Ovary (tissue), 9 donors: ENCODE data around the gene CCR6. TPM values are rescaled to one million over a fixed set of nuclear protein-coding genes. Genes with fewer than 3 reads are reported as not detected.

ENCODE experiments used
- DNase-seq, 5 donors: peaks; one replicate each; pipeline ENCODE4 v3.0.0-alpha.2; 2019 to 2020
- H3K27ac ChIP-seq, 2 donors: fragments of 200-600 bp; one replicate each; pipeline versions ENCODE4 v1.5.1 to v1.8.0; 2019 to 2022
- H3K27me3 ChIP-seq: fragments of 200-600 bp; one replicate; pipeline ENCODE4 v1.8.0; 2022
- H3K36me3 ChIP-seq: fragments of 200-600 bp; sonication (generic); one replicate; pipeline ENCODE4 v1.5.1; 2019
- H3K4me1 ChIP-seq: one replicate; pipeline ENCODE4 v1.8.1; 2013; ENCODE audit warnings: mild to moderate bottlenecking, moderate library complexity; ENCODE audit not compliant: insufficient read depth
- H3K4me3 ChIP-seq: fragments of 200-600 bp; sonication (generic); one replicate; pipeline ENCODE4 v1.5.1; 2017
- H3K9me3 ChIP-seq, 2 donors: fragments of 200-600 bp in 1 of 2; sonication (generic) in 1 of 2; one replicate each; pipeline versions ENCODE4 v1.5.1 to v1.8.1; 2013 to 2019; ENCODE audit warnings: mild to moderate bottlenecking in 1 of 2, moderate library complexity in 1 of 2
- CTCF ChIP-seq, 3 donors: fragments of 450-650 bp in 2 of 3; fragments of 200-600 bp in 1 of 3; IDR thresholded peaks; one replicate each; pipeline versions ENCODE4 v1.5.1 to v1.8.0; 2016 to 2022; ENCODE audit warnings: antibody characterized with exemption in 3 of 3, mild to moderate bottlenecking in 1 of 3
- EP300 ChIP-seq: sonication (generic); formaldehyde crosslinking; IDR thresholded peaks from one replicate; pipeline ENCODE4 v1.6.1; 2017; ENCODE audit warnings: antibody characterized with exemption
- POLR2A ChIP-seq: fragments of 450-650 bp; IDR thresholded peaks from one replicate; pipeline ENCODE4 v1.6.1; 2017; ENCODE audit warnings: antibody characterized with exemption, mild to moderate bottlenecking, moderate library complexity
- WGBS, 3 donors: extraction: QIAGEN DNeasy Blood & Tissue Kit in 1 of 3; methylation state at CpG; one replicate each; pipeline versions ENCODE4 v1.1.5 to v1.1.7; 2013 to 2017; 5-methylcytosine and 5-hydroxymethylcytosine counted together
- intact Hi-C, 4 donors: fragments of 100-400 bp; cut with DNase I; formaldehyde crosslinking; loops; one replicate each; pipeline versions ENCODE4 v1.11.0 to v1.15.1; 2022 to 2023
- polyA plus RNA-seq, 2 donors: library from polyadenylated mRNA; stranded (reverse); fragments of 200-250 nt in 1 of 2; fragments of 350-450 nt in 1 of 2; fragmentation: Illumina TruSeq in 1 of 2; extraction: RNeasy Lipid Tissue Mini Kit (QIAGEN cat#74804) in 1 of 2; gene quantifications; one replicate each; pipeline ENCODE4 v1.2.3, GENCODE V29; 2013 to 2014
- total RNA-seq, 7 donors: library from RNA; depleted of rRNA in 2 of 7; stranded (reverse); fragments of >200 nt in 2 of 7; fragmentation: NEBNext Ultra II Directional in 3 of 7; extraction: Animal tissue kit (Norgen Biotek cat#: 25700) in 3 of 7; gene quantifications; one replicate each; pipeline versions ENCODE4 v1.1.0 to v1.2.4, GENCODE V29; 2016 to 2023
- donor health status: DM: no; HTN: no; CAD: no; lungs with moderate emphysema.
- donor health status: DM: no; HTN: no; CAD: no.
- donor health status: Bipolar disorder and iron deficiency.
- donor health status: DM: yes; HTN: yes; CAD: no.
- donor health status: DM: no; HTN: no; CAD: no.
- donor health status: DM: yes; HTN: yes; CAD: no.

The CCR6 gene
- total and polyA plus RNA-seq, 9 donors = 0.18 TPM; not detected in 8

- TF ChIP-seq CTCF (IDR thresholded peaks at IDR 0.05) = no peak
- no peak for TF ChIP-seq POLR2A
Measured at GRCh38 chr6:167157414-167157813, 34.5 kb downstream of the CCR6 start.

GRCh38 chr6:167157863-167158262 is 35.0 kb downstream of the CCR6 start, which contains the start of gene GPR31:
TSS of gene GPR31 (minus strand) at chr6:167157980. CDS start at chr6:167157831, 149 bp downstream.
- intact Hi-C loops = no loop called here
- Histone ChIP-seq H3K4me3 (no peak within 1 kb of the TSS), H3K9me3 (no peaks in the 10 kb centered on the region), H3K27me3 (no peaks in the 10 kb centered on the region), H3K36me3 (no peaks in the 10 kb centered on the region), H3K4me1 (no peaks in the 10 kb centered on the region), H3K27ac (no peak within 1 kb of the TSS)
- WGBS, 3 donors = 83 to 89% (median 88%) methylated on average over 4 of the region's 4 CpGs
- no peak for DNase-seq
- TF ChIP-seq EP300 (no peak), POLR2A (no peak), CTCF (IDR thresholded peaks at IDR 0.05) (no peak)

More at GRCh38 chr6:167157414-167157813, 34.5 kb downstream of the CCR6 start:
- WGBS, 3 donors = 93 to 97% (median 93%) methylated on average over 19 of the region's 19 CpGs
- Histone ChIP-seq H3K36me3 (no peaks in the 10 kb centered on the region), H3K4me1 (no peaks in the 10 kb centered on the region), H3K4me3 (no peak overlapping the region), H3K9me3 (no peaks in the 10 kb centered on the region), H3K27me3 (no peaks in the 10 kb centered on the region), H3K27ac (no peak overlapping the region)
- intact Hi-C loops = no loop called here
- DNase-seq = no peak

GRCh38 chr6:167161851-167162467 is 39.1 kb downstream of the CCR6 start:
- Histone ChIP-seq H3K36me3 (no peaks in the 10 kb centered on the region), H3K4me3 (no peak overlapping the region), H3K27ac (no peak overlapping the region), H3K4me1 (no peaks in the 10 kb centered on the region), H3K27me3 (no peaks in the 10 kb centered on the region), H3K9me3 (no peaks in the 10 kb centered on the region)
- no peak for DNase-seq
- TF ChIP-seq POLR2A (no peak), CTCF (IDR thresholded peaks at IDR 0.05) (no peak), EP300 (no peak)
- intact Hi-C loops = no loop called here
- WGBS, 3 donors = 96 to 98% (median 97%) methylated on average over 5 of the region's 5 CpGs

GRCh38 chr6:167162591-167162990 is 39.7 kb downstream of the CCR6 start:
- Histone ChIP-seq H3K27me3 (no peaks in the 10 kb centered on the region), H3K36me3 (no peaks in the 10 kb centered on the region), H3K4me3 (no peak overlapping the region), H3K4me1 (no peaks in the 10 kb centered on the region), H3K9me3 (no peaks in the 10 kb centered on the region), H3K27ac (no peak overlapping the region)
- 77 to 81% (median 78%) methylated on average over 12 of the region's 12 CpGs for WGBS, 3 donors
- TF ChIP-seq POLR2A = no peak
- TF ChIP-seq CTCF (IDR thresholded peaks at IDR 0.05) = no peak
- TF ChIP-seq EP300 = no peak
- intact Hi-C loops = no loop called here
- no peak for DNase-seq
